Neural cell (in vitro differentiated cells): ENCODE data around the gene LDLRAD4. TPM values are rescaled to one million over a fixed set of nuclear protein-coding genes. Genes with fewer than 3 reads are reported as not detected.
A peak's percentile ranks its signal among the peaks of the same experiment; 100 is the strongest.

Experiments
- H2AFZ ChIP-seq: fragments of 200-600, 300-800 bp; sonication (generic), shearing (Covaris generic); 2 replicates; pipeline ENCODE4 v1.6.0; 2014; ENCODE audit warnings: low read depth, mild to moderate bottlenecking, antibody characterized with exemption, low read length, moderate library complexity
- H3F3A ChIP-seq: fragments of 200-600 bp; shearing (Covaris generic); 2 replicates; pipeline ENCODE4 v1.6.1; 2016; ENCODE audit warnings: mild to moderate bottlenecking, moderate library complexity, mixed read lengths, antibody characterized with exemption, low read length; ENCODE audit not compliant: insufficient read depth, poor library complexity, severe bottlenecking
- H3K27ac ChIP-seq: fragments of 200-600, 300-800 bp; sonication (generic), shearing (Covaris generic); 2 replicates; pipeline ENCODE4 v1.5.1; 2014; ENCODE audit warnings: mild to moderate bottlenecking, low read length, moderate library complexity
- H3K27me3 ChIP-seq: fragments of 300-800, 200-600 bp; sonication (generic), shearing (Covaris generic); 2 replicates; pipeline ENCODE4 v1.6.0; 2014; ENCODE audit warnings: mild to moderate bottlenecking, low read depth, low read length, moderate library complexity; ENCODE audit not compliant: insufficient read depth
- H3K36me3 ChIP-seq: fragments of 300-800, 200-600 bp; sonication (generic), shearing (Covaris generic); 2 replicates; pipeline ENCODE4 v1.5.1; 2014; ENCODE audit warnings: mild to moderate bottlenecking, antibody characterized with exemption, low read length, moderate library complexity; ENCODE audit not compliant: insufficient read depth
- H3K4me2 ChIP-seq: fragments of 300-800, 200-600 bp; sonication (generic), shearing (Covaris generic); 2 replicates; pipeline ENCODE4 v1.6.0; 2014; ENCODE audit warnings: mild to moderate bottlenecking, low read length
- H3K4me3 ChIP-seq: fragments of 300-800, 200-600 bp; sonication (generic), shearing (Covaris generic); 2 replicates; pipeline ENCODE4 v1.5.1; 2014; ENCODE audit warnings: mild to moderate bottlenecking, low read length, moderate library complexity
- H3K79me2 ChIP-seq: fragments of 200-600 bp; shearing (Covaris generic); replicated peaks from 2 replicates; pipeline ENCODE4 v1.6.0; 2014; ENCODE audit warnings: mild to moderate bottlenecking, low read length, moderate library complexity; ENCODE audit not compliant: insufficient read depth
- H3K9ac ChIP-seq: fragments of 300-800, 200-600 bp; sonication (generic), shearing (Covaris generic); 2 replicates; pipeline ENCODE4 v1.6.1; 2016; ENCODE audit warnings: mild to moderate bottlenecking, low read length, mixed read lengths
- H3K9me2 ChIP-seq: fragments of 200-600 bp; shearing (Covaris generic); 2 replicates; pipeline ENCODE4 v1.6.1; 2016; ENCODE audit warnings: mild to moderate bottlenecking, low read length, mixed read lengths; ENCODE audit not compliant: insufficient read depth
- H3K9me3 ChIP-seq: fragments of 200-600, 300-800 bp; sonication (generic), shearing (Covaris generic); 2 replicates; pipeline ENCODE4 v1.6.1; 2016; ENCODE audit warnings: mild to moderate bottlenecking, mixed run types, low read length, moderate library complexity, mixed read lengths
- H4K20me1 ChIP-seq: fragments of 200-600 bp; shearing (Covaris generic); 2 replicates; pipeline ENCODE4 v1.6.1; 2016; ENCODE audit warnings: mild to moderate bottlenecking, mixed run types; ENCODE audit not compliant: insufficient read depth
- CTCF ChIP-seq: fragments of 450-650 bp; IDR thresholded peaks from 2 replicates; pipeline ENCODE4 v1.5.1; 2014; ENCODE audit warnings: antibody characterized with exemption, mild to moderate bottlenecking, moderate library complexity; ENCODE audit not compliant: poor library complexity, severe bottlenecking
- EP300 ChIP-seq: fragments of 450-650 bp; conservative IDR thresholded peaks from 2 replicates; pipeline ENCODE4 v1.6.1; 2014; ENCODE audit warnings: antibody characterized with exemption, mild to moderate bottlenecking, moderate library complexity; ENCODE audit not compliant: poor library complexity, severe bottlenecking
- EZH2 ChIP-seq: fragments of 200-600, 300-800 bp; shearing (Covaris generic), sonication (generic); IDR thresholded peaks from 2 replicates; pipeline ENCODE4 v1.6.1; 2014; ENCODE audit warnings: antibody characterized with exemption, low read length, borderline replicate concordance, mild to moderate bottlenecking; ENCODE audit not compliant: insufficient read depth, poor library complexity, severe bottlenecking
- POLR2AphosphoS5 ChIP-seq: IDR thresholded peaks from 2 replicates; pipeline ENCODE4 v1.6.1; 2012
- RAD21 ChIP-seq: fragments of 450-650 bp; conservative IDR thresholded peaks from 2 replicates; pipeline ENCODE4 v1.6.1; 2014; ENCODE audit warnings: antibody characterized with exemption, mild to moderate bottlenecking, moderate library complexity
- REST ChIP-seq: IDR thresholded peaks from 2 replicates; pipeline ENCODE4 v1.6.1; 2012; ENCODE audit warnings: borderline replicate concordance
- SMC3 ChIP-seq: fragments of 450-650 bp; conservative IDR thresholded peaks from 2 replicates; pipeline ENCODE4 v1.6.1; 2014; ENCODE audit warnings: antibody characterized with exemption, mild to moderate bottlenecking, moderate library complexity; ENCODE audit not compliant: poor library complexity
- TAF1 ChIP-seq: IDR thresholded peaks from 2 replicates; pipeline ENCODE4 v1.6.1; 2012; ENCODE audit warnings: low read depth
- polyA plus RNA-seq: library from polyadenylated mRNA; depleted of rRNA; stranded (reverse); fragments of >200 nt; gene quantifications from 2 replicates; pipeline ENCODE4 v1.2.3, GENCODE V29; 2014

The LDLRAD4 gene
- polyA plus RNA-seq, 1 donor from 2014 or later: 3.7 TPM

- no peaks in the 10 kb centered on the region for H3K36me3 ChIP-seq
- H3K4me2 ChIP-seq: no peak overlapping the region
- H3F3A ChIP-seq: no peaks in the 10 kb centered on the region
- no peaks in the 10 kb centered on the region for H4K20me1 ChIP-seq
- no peak overlapping the region for H3K9ac ChIP-seq
- no peaks in the 10 kb centered on the region for H3K79me2 ChIP-seq
- no peak overlapping the region for H3K27ac ChIP-seq
- no peaks in the 10 kb centered on the region for H3K9me2 ChIP-seq
- TF ChIP-seq TAF1 (no peak), EP300 (no peak), REST (no peak), RAD21 (no peak), POLR2AphosphoS5 (no peak), EZH2 (no peak), SMC3 (no peak), CTCF (no peak)
- H2AFZ ChIP-seq: no peak overlapping the region
- H3K9me3 ChIP-seq: no peaks in the 10 kb centered on the region
- H3K27me3 ChIP-seq: no peaks in the 10 kb centered on the region
- no peak overlapping the region for H3K4me3 ChIP-seq
Measured at GRCh38 chr18:13471198-13471845, 252.8 kb downstream of the LDLRAD4 start.

- Histone ChIP-seq H3K36me3 (no peaks in the 10 kb centered on the region), H3K9me3 (no peaks in the 10 kb centered on the region), H2AFZ (peak overlapping the region; percentile 40), H3K9me2 (no peaks in the 10 kb centered on the region), H3K4me2 (no peak overlapping the region), H4K20me1 (no peaks in the 10 kb centered on the region), H3K27me3 (no peaks in the 10 kb centered on the region), H3K27ac (no peak overlapping the region), H3K4me3 (no peak overlapping the region), H3K79me2 (no peaks in the 10 kb centered on the region), H3K9ac (peak overlapping the region; percentile 4), H3F3A (no peaks in the 10 kb centered on the region)
- no peak for TF ChIP-seq SMC3
- no peak for TF ChIP-seq EZH2
- TF ChIP-seq TAF1: no peak
Measured at GRCh38 chr18:13471971-13472628, 253.5 kb downstream of the LDLRAD4 start.
